ENCODE results near the gene NHSL2.

DNA sequence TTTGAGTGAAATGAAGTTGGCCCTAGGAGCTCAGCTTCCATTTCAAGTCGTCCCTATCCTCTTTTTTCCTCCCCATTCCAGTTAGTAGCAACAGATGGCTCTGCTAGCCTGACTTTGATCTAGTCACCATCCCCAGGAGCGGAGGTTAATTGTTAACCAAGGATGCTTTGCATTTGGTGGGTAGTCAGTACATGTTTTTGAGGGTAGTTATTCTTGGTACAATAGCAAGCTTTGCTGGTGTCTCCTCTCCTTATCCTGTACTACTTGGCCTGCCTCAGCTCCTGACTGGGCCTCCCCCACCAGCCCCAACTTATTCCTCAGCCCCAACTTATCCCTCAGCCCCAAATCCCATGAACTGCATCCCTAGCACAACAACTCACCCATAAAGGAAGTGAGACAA, 235.9 kb downstream of the NHSL2 start:
- TF ChIP-seq CTCF (IDR thresholded peaks at IDR 0.05), result no peak
- no peak for TF ChIP-seq POLR2A (IDR thresholded peaks at IDR 0.05)

Measured in body of pancreas (tissue), 4 donors.